GM15510 (cell line): ENCODE measurements around the gene LCN12.
A peak's percentile ranks its signal among the peaks of the same experiment; 100 is the strongest.

Source experiments
- POLR2A ChIP-seq: IDR thresholded peaks from 3 replicates; pipeline ENCODE4 v1.6.1; 2011; ENCODE audit warnings: borderline replicate concordance; ENCODE audit not compliant: insufficient read length; ENCODE audit errors: extremely low read depth

The LCN12 gene

GRCh38 chr9:136946228-136947027 lies 5.6 kb upstream of the LCN12 start:
- no peak for TF ChIP-seq POLR2A

GRCh38 chr9:136947028-136947891 lies 4.8 kb upstream of the LCN12 start:
- no peak for TF ChIP-seq POLR2A

GRCh38 chr9:136947955-136948510 lies 4.0 kb upstream of the LCN12 start:
- no peak for TF ChIP-seq POLR2A

- no peak for TF ChIP-seq POLR2A
These were observed 2.7 kb upstream of the LCN12 start for GRCh38 chr9:136949239-136949816.

GRCh38 chr9:136949817-136950655 lies 2.0 kb upstream of the LCN12 start:
- peak; percentile 85 for TF ChIP-seq POLR2A

- TF ChIP-seq POLR2A = no peak
These were observed 1.3 kb upstream of the LCN12 start for GRCh38 chr9:136950656-136951276.

- no peak for TF ChIP-seq POLR2A
These were observed 313 bp downstream of the LCN12 start for GRCh38 chr9:136952321-136952850.

GRCh38 chr9:136952876-136953770 lies 1.1 kb downstream of the LCN12 start:
- no peak for TF ChIP-seq POLR2A

GRCh38 chr9:136953771-136954269 lies 1.7 kb downstream of the LCN12 start:
- TF ChIP-seq POLR2A = no peak

- TF ChIP-seq POLR2A = no peak
These were observed 2.4 kb downstream of the LCN12 start for GRCh38 chr9:136954270-136955083.

- TF ChIP-seq POLR2A = no peak
These were observed 3.3 kb downstream of the LCN12 start for GRCh38 chr9:136955202-136955942.

GRCh38 chr9:136955943-136956335 lies 3.9 kb downstream of the LCN12 start:
- no peak for TF ChIP-seq POLR2A
